Ascending aorta (tissue), 2 donors: ENCODE results near the gene TBX5. TPM values are rescaled to one million over a fixed set of nuclear protein-coding genes. Genes with fewer than 3 reads are reported as not detected.

Experiments
- DNase-seq, 2 donors: peaks; one replicate each; pipeline ENCODE4 v3.0.0-alpha.2; 2019; ENCODE audit warnings: low spot score in 2 of 2
- H3K27ac ChIP-seq, 2 donors: fragments of 200-600 bp; sonication (generic); one replicate each; pipeline ENCODE4 v1.5.1; 2016 to 2017; ENCODE audit warnings: mild to moderate bottlenecking in 1 of 2
- H3K27me3 ChIP-seq: fragments of 200-600 bp; sonication (generic); one replicate; pipeline ENCODE4 v1.5.1; 2017
- H3K36me3 ChIP-seq, 2 donors: fragments of 200-600 bp; sonication (generic); one replicate each; pipeline ENCODE4 v1.5.1; 2016
- H3K4me1 ChIP-seq, 2 donors: fragments of 200-600 bp; sonication (generic); one replicate each; pipeline ENCODE4 v1.5.1; 2016 to 2017; ENCODE audit warnings: mild to moderate bottlenecking in 1 of 2
- H3K4me3 ChIP-seq, 2 donors: fragments of 200-600 bp; sonication (generic); one replicate each; pipeline ENCODE4 v1.5.1; 2016 to 2017; ENCODE audit warnings: mild to moderate bottlenecking in 1 of 2
- H3K9me3 ChIP-seq, 2 donors: fragments of 200-600 bp; sonication (generic); one replicate each; pipeline ENCODE4 v1.5.1; 2016
- intact Hi-C: fragments of 100-400 bp; cut with DNase I; formaldehyde crosslinking; loops from one replicate; pipeline ENCODE4 v1.15.1; 2023
- total RNA-seq: library from RNA; depleted of rRNA; stranded (reverse); fragments of >200 nt; gene quantifications from one replicate; pipeline ENCODE4 v1.1.0, GENCODE V29; 2016
- TF ChIP-seq, protein P1 (sequence below), 3 experiments: fragments of 200-600 bp in 2 of 3; fragments of 450-650 bp in 1 of 3; sonication (generic) in 2 of 3; IDR thresholded peaks; one replicate each; pipeline ENCODE4 v1.5.1; 2016 to 2019; ENCODE audit warnings: antibody characterized with exemption in 3 of 3, mild to moderate bottlenecking in 1 of 3, moderate library complexity in 1 of 3

Gene TBX5
- total RNA-seq, 1 donor from 2014 or later: not detected

DNA sequence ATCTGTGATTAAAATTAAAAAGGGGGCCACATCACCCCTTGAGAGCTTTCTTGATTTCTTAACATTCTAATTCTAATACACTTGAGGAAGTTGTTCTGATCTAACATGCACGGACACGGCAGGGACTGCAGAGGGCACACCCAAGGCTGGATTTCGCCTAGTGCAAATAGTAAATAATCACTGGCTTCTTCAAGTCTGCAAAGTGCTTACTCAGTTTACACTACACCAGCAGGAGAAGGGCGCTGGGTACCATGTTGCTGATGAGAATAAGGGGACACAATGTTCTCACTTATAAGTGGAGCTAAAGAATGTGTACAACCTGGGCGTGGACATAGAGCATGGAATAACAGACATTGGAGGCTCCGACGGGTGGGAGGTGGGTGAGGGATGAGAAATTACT, 34.2 kb downstream of the TBX5 start:
- Histone ChIP-seq H3K4me1 (peaks cover 0 to 9% of the 10 kb centered on the region in 2 donors), H3K9me3 (no peaks in the 10 kb centered on the region), H3K27me3 (no peaks in the 10 kb centered on the region), H3K4me3 (no peak overlapping the region), H3K27ac (no peak overlapping the region), H3K36me3 (no peaks in the 10 kb centered on the region)
- intact Hi-C loops: no loop called here
- TF ChIP-seq, protein P1, sequence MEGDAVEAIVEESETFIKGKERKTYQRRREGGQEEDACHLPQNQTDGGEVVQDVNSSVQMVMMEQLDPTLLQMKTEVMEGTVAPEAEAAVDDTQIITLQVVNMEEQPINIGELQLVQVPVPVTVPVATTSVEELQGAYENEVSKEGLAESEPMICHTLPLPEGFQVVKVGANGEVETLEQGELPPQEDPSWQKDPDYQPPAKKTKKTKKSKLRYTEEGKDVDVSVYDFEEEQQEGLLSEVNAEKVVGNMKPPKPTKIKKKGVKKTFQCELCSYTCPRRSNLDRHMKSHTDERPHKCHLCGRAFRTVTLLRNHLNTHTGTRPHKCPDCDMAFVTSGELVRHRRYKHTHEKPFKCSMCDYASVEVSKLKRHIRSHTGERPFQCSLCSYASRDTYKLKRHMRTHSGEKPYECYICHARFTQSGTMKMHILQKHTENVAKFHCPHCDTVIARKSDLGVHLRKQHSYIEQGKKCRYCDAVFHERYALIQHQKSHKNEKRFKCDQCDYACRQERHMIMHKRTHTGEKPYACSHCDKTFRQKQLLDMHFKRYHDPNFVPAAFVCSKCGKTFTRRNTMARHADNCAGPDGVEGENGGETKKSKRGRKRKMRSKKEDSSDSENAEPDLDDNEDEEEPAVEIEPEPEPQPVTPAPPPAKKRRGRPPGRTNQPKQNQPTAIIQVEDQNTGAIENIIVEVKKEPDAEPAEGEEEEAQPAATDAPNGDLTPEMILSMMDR (IDR thresholded peaks at IDR 0.05): no peak
- no peak for DNase-seq

DNA sequence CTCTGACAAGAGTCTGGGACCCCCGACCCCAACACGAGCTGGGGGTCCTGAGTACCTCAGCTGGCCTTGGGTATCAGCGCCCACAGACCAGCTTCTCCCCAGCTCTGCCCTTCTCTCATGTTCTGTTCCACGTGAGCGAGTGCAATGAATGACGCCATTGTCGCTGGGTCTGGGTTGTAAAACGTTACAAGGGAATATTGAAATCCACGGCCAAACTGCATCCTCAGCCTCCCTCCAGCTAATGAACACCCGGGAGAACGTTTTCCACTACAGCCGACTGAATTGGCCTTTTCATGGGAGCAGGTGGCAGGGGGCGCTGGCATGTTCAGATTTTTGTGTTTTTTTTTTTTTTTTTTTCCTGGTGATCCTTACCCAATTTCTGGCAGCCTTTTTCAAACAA, 34.7 kb downstream of the TBX5 start:
- intact Hi-C loops: no loop called here
- H3K4me3 ChIP-seq: no peak overlapping the region
- TF ChIP-seq, protein P1 (IDR thresholded peaks at IDR 0.05): no peak
- no peaks in the 10 kb centered on the region for H3K9me3 ChIP-seq
- H3K27ac ChIP-seq: no peak overlapping the region
- H3K27me3 ChIP-seq: no peaks in the 10 kb centered on the region
- no peak for DNase-seq
- no peaks in the 10 kb centered on the region for H3K36me3 ChIP-seq
- peaks cover 0 to 9% of the 10 kb centered on the region in 2 donors for H3K4me1 ChIP-seq

DNA sequence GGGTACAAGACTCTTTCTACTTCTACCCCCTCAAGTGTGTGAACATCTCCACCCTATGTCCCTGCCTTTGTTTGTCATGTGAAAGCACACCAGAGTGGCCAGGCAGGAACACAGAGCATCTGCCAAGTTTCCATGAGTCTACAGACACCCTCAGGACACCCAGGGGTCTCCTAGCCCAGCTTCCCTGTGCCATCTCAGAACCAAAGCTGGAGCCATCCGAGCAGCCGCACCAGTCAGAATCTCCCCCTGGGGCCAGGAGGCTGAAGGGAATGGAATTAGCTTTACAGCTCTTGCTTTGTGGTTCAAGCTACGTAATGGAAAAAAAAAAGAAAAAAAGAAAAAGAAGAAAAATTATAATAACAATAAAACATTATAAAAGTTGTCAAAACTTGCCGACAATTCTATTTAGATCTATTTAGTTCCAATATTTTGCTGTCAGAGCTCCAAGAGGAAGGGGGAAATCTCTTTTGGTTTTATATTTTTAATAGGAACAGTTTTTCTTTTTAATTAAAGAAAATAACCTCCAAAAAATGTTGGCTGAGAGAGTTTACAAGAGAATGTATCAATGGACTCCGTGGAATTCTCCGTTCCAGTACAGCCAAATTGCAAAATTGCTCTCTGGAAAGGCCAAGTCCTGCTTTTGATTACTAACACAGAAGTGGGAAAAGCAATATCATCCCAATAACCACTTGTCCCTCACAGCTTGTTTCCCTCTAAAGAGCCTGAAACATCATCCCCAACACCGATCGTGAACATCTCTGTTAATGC, 37.1 kb downstream of the TBX5 start:
- DNase-seq: peak in 1 of 2 donors; percentile 66

DNA sequence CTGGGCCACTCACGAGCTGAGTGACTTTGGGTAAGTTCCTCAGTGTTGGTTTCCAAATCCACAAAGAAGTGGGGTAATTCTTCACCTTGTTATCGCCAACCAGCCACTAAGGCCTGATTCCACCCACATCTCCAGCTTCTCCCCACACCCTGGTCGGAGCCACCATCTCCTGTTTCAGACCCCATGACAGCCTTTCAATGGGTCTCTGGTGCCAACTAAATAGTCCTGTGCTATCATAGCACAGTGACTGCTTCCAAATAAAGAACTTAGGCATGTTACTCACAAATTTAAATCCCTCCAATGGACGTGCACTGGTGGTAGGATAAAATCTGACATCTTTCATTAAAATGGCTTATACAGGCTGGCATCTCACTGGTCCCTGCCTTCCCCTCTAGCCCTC, 44.0 kb downstream of the TBX5 start:
- Histone ChIP-seq H3K36me3 (no peaks in the 10 kb centered on the region), H3K27me3 (no peaks in the 10 kb centered on the region), H3K9me3 (no peaks in the 10 kb centered on the region), H3K4me3 (no peak overlapping the region), H3K4me1 (no peaks in the 10 kb centered on the region), H3K27ac (no peak overlapping the region)
- no peak for DNase-seq
- intact Hi-C loops: no loop called here
- TF ChIP-seq, protein P1 (IDR thresholded peaks at IDR 0.05): no peak

More for the DNA sequence above, 37.1 kb downstream of the TBX5 start:
- TF ChIP-seq, protein P1 (IDR thresholded peaks at IDR 0.05): no peak
- peak overlapping the region in 1 of 2 donors; percentile 41 for H3K27ac ChIP-seq
- no peaks in the 10 kb centered on the region for H3K36me3 ChIP-seq
- no peak overlapping the region for H3K4me3 ChIP-seq
- H3K9me3 ChIP-seq: no peaks in the 10 kb centered on the region
- no peaks in the 10 kb centered on the region for H3K27me3 ChIP-seq
- intact Hi-C loops: no loop called here
- H3K4me1 ChIP-seq: peaks cover 0 to 9% of the 10 kb centered on the region in 2 donors

DNA sequence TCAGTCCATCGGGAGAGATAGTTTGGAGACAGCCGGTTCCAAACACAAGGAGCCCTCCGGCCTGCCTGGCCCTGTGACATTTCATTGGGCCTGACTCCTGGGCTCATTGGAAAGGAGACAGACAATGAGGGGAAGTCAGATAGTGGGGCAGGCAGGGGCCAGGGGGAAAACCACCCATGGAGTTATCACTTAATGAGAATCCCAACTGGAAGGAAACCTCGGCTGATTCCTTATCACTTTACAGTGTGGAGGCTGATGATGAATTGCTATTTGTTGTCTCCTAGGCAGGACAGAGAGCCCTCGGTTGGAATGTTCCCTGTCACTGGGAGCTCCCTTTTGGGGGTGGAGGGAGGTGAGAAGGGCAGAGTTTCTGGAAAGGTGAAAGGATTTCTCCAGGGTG, 44.4 kb downstream of the TBX5 start:
- Histone ChIP-seq H3K36me3 (no peaks in the 10 kb centered on the region), H3K4me1 (no peaks in the 10 kb centered on the region), H3K27me3 (no peaks in the 10 kb centered on the region), H3K27ac (no peak overlapping the region), H3K4me3 (no peak overlapping the region), H3K9me3 (no peaks in the 10 kb centered on the region)
- TF ChIP-seq, protein P1 (IDR thresholded peaks at IDR 0.05): no peak
- no peak for DNase-seq
- intact Hi-C loops: no loop called here
